GM12873 (cell line): ENCODE data around the gene GTF3C2.

Experiments used
- CTCF ChIP-seq: IDR thresholded peaks from 2 replicates; pipeline ENCODE4 v1.5.1; 2012; ENCODE audit warnings: low read depth, mild to moderate bottlenecking, moderate library complexity, low read length, control low read depth; ENCODE audit not compliant: insufficient read depth; ENCODE audit errors: missing control alignments

Gene GTF3C2

GRCh38 chr2:27376866-27377617 is 20.5 kb upstream of the GTF3C2 start:
- no peak for TF ChIP-seq CTCF

GRCh38 chr2:27376151-27376865 is 19.7 kb upstream of the GTF3C2 start:
- no peak for TF ChIP-seq CTCF

- TF ChIP-seq CTCF: no peak
These were observed 19.0 kb upstream of the GTF3C2 start for GRCh38 chr2:27375513-27376099.

GRCh38 chr2:27373567-27373966 is 17.0 kb upstream of the GTF3C2 start:
- TF ChIP-seq CTCF: no peak

GRCh38 chr2:27372937-27373336 is 16.4 kb upstream of the GTF3C2 start:
- TF ChIP-seq CTCF: no peak

- TF ChIP-seq CTCF: no peak
These were observed 14.5 kb upstream of the GTF3C2 start for GRCh38 chr2:27370816-27371620.
